Measurements from ENCODE around the gene LCN10. TPM values are rescaled to one million over a fixed set of nuclear protein-coding genes. Genes with fewer than 3 reads are reported as not detected.

Gene LCN10
- total RNA-seq, 1 experiment from 2014 or later: 1.5 TPM

GRCh38 chr9:136765041-136765440, 22.3 kb upstream of the LCN10 start:
- no peak overlapping the region for H4K91ac ChIP-seq (ENCODE audit: insufficient read length, low read depth, low read length)
- no peak overlapping the region for H3K56ac ChIP-seq (ENCODE audit: insufficient read length, low read depth, low read length)
- no peak overlapping the region for H2AK5ac ChIP-seq (ENCODE audit: insufficient read length, low read length)
- H3K4me2 ChIP-seq (ENCODE audit: insufficient read depth, insufficient read length, low read length): no peak overlapping the region
- no peak overlapping the region for H3K27ac Mint-ChIP-seq
- peak; percentile 27 for DNase-seq
- no peak overlapping the region for H3K27ac ChIP-seq (ENCODE audit: insufficient read length, low read depth, low read length)
- WGBS (ENCODE audit: extremely low coverage, insufficient read length, low lambda C conversion rate): no CpG with 5 or more reads among the region's 14 CpGs
- H3T11ph ChIP-seq (ENCODE audit: low read length): no peak overlapping the region
- H4K20me1 ChIP-seq (ENCODE audit: control insufficient read depth, insufficient read depth, insufficient read length): no peaks in the 10 kb centered on the region
- H3K79me1 ChIP-seq (ENCODE audit: insufficient read depth, low read depth, low read length, poor library complexity, severe bottlenecking): no peaks in the 10 kb centered on the region
- H2BK20ac ChIP-seq (ENCODE audit: low read depth, low read length, poor library complexity, severe bottlenecking): no peak overlapping the region
- no peak overlapping the region for H3K4me3 Mint-ChIP-seq
- H4K8ac ChIP-seq (replicated peaks; ENCODE audit: insufficient read length, low read depth, low read length): no peak overlapping the region
- no peaks in the 10 kb centered on the region for H3K27me3 ChIP-seq (ENCODE audit: insufficient read depth, low read length)
- H3K4ac ChIP-seq (ENCODE audit: low read depth, low read length): no peak overlapping the region
- H2AFZ ChIP-seq (ENCODE audit: low read length): no peak overlapping the region
- no peak overlapping the region for H2BK120ac ChIP-seq (ENCODE audit: low read depth, low read length, poor library complexity, severe bottlenecking)
- H3K4me1 Mint-ChIP-seq: peaks cover 16 to 26% of the 10 kb centered on the region in 2 experiments
- peaks cover 0 to 5% of the 10 kb centered on the region in 2 experiments; a peak in 1 of 5 replicates for H3K9me3 Mint-ChIP-seq
- H3K18ac ChIP-seq (ENCODE audit: insufficient read length, low read depth, low read length): no peak overlapping the region
- H3K9ac ChIP-seq (ENCODE audit: extremely low read depth, insufficient read length, low read length): no peak overlapping the region
- H4K5ac ChIP-seq (ENCODE audit: insufficient read length, low read depth, low read length): no peak overlapping the region
- no peak overlapping the region for H3K23ac ChIP-seq (ENCODE audit: insufficient read length, low read depth, low read length)
- H2BK12ac ChIP-seq (ENCODE audit: insufficient read length, low read depth, low read length): no peak overlapping the region
- no peaks in the 10 kb centered on the region for H3K4me1 ChIP-seq (ENCODE audit: insufficient read depth, low read length)
- no peak for TF ChIP-seq CTCF (conservative IDR thresholded peaks at IDR 0.05)
- peaks cover 22% of the 10 kb centered on the region for H3K27me3 Mint-ChIP-seq (ENCODE audit: low read depth)
- no peak overlapping the region for H2BK15ac ChIP-seq (ENCODE audit: low read depth, low read length)
- no peak overlapping the region for H2BK5ac ChIP-seq (ENCODE audit: insufficient read length, low read length)
- no peaks in the 10 kb centered on the region; a peak in 1 of 7 replicates for H3K36me3 Mint-ChIP-seq (ENCODE audit: insufficient read depth in 1 of 3, low read depth in 3 of 3)
- H3K9me3 ChIP-seq (ENCODE audit: control insufficient read depth, low read depth, low read length): no peaks in the 10 kb centered on the region
- no peaks in the 10 kb centered on the region for H3K23me2 ChIP-seq (ENCODE audit: insufficient read length, low read depth, low read length, poor library complexity, severe bottlenecking)
- no peaks in the 10 kb centered on the region for H3K79me2 ChIP-seq (ENCODE audit: insufficient read depth, low read length)
- no peak overlapping the region; the same call in 1 of the 2 replicates for H3K14ac ChIP-seq (ENCODE audit: insufficient read depth, low read length)
